NCI-H1048 (cell line): ENCODE data around the gene SCG2.

ENCODE experiments used
- DNase-seq: peaks from one replicate; lab custom pipeline; 2025; lab: John Stamatoyannopoulos, UW

SCG2 gene

GRCh38 chr2:223576873-223577272 lies 25.3 kb downstream of the SCG2 start:
- no peak for DNase-seq

GRCh38 chr2:223570784-223571183 lies 31.4 kb downstream of the SCG2 start:
- no peak for DNase-seq

GRCh38 chr2:223566396-223566795 lies 35.8 kb downstream of the SCG2 start:
- no peak for DNase-seq

- DNase-seq: no peak
Measured at GRCh38 chr2:223563462-223563861, 38.7 kb downstream of the SCG2 start.

GRCh38 chr2:223562078-223562477 lies 40.1 kb downstream of the SCG2 start:
- no peak for DNase-seq

- no peak for DNase-seq
Measured at GRCh38 chr2:223560749-223561435, 41.3 kb downstream of the SCG2 start.

GRCh38 chr2:223558970-223559369 lies 43.2 kb downstream of the SCG2 start:
- no peak for DNase-seq

- no peak for DNase-seq
Measured at GRCh38 chr2:223554923-223555322, 47.2 kb downstream of the SCG2 start.

GRCh38 chr2:223549215-223549614 lies 52.9 kb downstream of the SCG2 start:
- DNase-seq: peak; percentile 50

GRCh38 chr2:223548194-223548593 lies 54.0 kb downstream of the SCG2 start:
- DNase-seq: no peak
